ENCODE results near the gene CIAO2B. TPM values are rescaled to one million over a fixed set of nuclear protein-coding genes. Genes with fewer than 3 reads are reported as not detected.
"Not testable (repeated sequence)": the region's sequence is repeated elsewhere in the genome, so short reads cannot be mapped to it uniquely, and the experiment has no call there.

Gene CIAO2B
- total RNA-seq, 1 experiment from 2014 or later, result 147 TPM

DNA sequence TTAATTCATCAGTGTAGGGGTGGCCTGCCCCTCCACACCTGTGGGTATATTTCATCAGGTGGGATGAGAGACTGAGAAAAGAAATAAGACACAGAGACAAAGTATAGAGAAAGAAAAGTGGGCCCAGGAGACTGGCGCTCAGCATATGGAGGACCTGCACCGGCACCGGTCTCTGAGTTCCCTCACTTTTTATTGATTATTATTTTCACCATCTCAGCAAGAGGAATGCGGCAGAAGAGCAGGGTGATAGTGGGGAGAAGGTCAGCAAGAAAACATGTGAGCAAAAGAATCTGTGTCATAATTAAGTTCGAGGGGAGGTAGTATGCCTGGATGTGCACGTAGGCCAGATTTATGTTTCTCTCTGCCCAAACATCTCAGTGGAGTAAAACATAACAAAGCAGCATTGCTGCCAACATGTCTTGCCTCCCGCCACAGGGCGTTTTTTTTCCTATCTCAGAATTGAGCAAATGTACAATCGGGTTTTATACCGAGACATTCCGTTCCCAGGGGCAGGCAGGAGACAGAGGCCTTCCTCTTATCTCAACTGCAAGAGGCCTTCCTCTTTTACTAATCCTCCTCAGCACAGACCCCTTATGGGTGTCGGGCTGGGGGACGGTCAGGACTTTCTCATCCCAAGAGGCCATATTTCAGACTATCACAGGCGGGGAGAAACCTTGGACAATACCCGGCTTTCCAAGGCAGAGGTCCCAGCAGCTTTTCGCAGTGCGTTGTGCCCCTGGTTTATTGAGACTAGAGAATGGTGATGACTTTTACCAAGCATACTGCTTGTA is 21.4 kb upstream of the CIAO2B start:
- not testable (repeated sequence) for DNase-seq (ENCODE audit: low read depth)

GRCh38 chr16:66954097-66954659 is 20.0 kb upstream of the CIAO2B start:
- peak; percentile 74 for DNase-seq (ENCODE audit: low read depth)

DNA sequence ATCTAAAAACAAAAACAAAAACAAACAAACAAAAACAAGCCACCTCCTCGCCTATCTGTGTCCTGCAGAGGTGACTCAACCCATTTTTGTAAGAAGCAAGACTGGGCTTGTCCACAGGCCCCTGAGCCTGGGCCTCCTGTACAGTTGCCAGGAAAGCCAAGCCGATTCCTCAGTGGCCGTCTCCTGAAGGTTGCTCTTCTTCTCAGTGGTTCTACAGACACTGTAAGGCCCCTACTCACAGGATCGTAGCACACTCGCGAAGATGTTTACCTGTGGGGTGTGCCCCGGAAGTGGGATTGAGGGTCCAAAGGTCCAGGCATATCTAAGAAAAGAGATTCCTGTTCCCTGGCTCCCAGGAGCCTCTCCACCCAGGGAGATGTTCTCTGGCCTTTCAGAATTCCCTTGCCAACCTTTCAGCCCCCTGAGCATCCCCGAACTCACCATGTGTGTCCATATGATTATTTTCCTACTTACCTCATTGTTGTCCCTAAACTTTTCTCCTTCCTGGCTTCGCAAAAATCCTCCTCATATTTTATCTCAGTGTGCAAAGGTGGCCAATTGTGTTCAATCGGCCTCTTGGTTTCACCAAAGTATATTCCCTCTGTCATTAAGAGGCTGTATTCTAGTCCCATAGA is 19.4 kb upstream of the CIAO2B start:
- no peak for DNase-seq (ENCODE audit: low read depth)

DNA sequence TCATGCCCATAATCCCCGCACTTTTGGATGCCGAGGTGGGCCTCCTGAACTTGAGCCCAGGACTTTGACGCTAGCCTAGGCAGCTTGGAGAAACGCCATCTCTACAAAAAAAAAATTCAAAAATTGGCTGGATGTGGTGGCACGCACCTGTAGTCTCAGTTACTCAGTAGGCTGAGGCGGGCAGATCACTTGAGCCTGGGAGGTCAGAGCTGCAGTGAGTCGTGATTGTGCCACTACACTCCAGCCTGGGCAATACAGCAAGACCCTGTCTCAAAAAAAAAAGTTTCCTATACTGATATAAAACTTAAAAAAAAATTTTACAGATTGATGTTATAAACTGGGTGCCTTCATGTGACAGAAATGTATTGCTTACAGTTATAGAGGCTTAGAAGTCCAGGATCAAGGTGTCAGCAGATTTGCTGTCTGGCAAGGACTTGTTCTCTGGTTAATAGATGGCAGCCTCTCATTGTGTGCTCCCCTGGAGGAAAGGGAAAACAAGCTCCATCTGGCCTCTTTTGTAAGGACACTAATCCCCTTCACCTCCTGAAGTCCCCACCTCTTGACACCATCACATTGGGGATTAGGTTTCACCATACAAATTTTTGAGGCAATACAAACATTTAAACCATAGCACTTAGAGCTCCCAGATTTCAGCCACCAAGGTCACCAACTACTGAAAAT is 18.4 kb upstream of the CIAO2B start:
- DNase-seq (ENCODE audit: low read depth), result no peak

GRCh38 chr16:66950971-66951790 is 17.0 kb upstream of the CIAO2B start:
- peak; percentile 35 for DNase-seq (ENCODE audit: low read depth)

DNA sequence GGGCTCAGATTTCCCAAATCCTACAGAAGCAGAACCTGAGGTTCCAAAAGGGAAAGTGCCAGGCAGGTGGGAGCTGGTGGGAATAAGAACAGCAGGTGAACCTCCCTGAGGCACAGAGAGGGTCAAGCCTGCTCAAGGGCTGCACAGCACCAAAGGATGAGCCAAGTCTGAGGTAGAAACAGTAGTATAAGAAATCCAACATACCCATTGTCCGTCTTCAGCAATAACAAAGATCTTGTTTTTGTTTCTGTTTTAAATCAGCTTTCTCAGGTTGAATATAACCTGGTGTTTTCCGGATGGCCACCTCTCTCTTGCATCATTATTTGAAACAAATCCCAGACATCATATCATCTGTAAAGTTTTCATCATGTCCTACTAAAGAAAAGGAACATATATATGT is 16.2 kb upstream of the CIAO2B start:
- no peak for DNase-seq (ENCODE audit: low read depth)

GRCh38 chr16:66949472-66949871 is 15.3 kb upstream of the CIAO2B start:
- DNase-seq (ENCODE audit: low read depth), result no peak

DNA sequence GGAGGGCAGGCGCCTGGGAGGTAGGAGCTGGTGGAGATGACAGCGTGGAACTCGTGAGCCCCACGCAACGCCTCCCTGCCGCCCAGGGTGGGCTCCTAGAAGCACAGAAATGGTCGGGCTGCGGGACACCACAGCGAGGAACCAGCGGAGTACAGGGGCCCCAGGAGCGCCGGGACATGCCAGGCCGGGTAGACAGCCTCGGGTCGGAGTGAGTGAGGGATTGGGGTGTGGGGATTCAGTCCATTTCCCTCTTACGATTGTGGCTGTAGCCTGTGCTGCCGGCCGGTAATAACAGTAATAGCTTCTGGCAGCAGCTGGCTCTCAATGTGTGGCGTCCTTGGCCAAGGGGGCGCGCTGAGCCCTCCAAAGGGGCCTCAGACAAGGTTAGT is 14.6 kb upstream of the CIAO2B start:
- DNase-seq (ENCODE audit: low read depth), result no peak

DNA sequence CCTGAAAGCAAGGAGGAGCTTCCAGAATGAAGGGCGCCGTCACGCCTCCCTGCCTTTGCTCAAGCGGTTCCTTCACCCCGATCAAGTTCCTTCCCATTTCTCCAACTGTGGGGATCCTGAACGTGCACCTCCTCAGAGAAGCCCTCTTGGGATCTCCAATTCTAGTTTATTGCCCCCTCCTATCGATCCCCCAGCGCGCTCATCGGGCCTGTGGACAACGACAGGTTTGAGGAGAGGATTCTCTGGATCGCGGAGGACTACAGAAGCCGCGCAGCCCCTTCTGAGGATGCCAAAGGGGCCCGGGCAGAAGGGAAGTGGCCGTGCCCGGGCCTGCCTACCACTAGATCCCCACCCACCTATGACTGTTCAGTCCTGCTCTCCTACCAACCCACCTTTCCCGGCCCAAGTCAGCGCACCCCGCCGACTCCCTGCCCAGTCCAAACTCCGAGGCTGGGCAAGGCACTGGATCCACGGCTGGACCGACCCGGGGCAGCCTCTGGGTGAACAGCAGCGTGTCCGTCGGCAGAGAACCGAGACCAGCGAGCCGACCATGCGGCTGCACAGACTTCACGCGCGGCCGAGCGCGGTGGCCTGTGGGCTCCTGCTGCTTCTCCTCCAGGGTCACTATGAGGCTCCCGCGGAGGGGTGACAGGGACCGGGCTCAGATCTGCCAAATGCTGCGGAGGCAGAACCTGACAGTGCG is 14.1 kb upstream of the CIAO2B start:
- DNase-seq (ENCODE audit: low read depth), result no peak

GRCh38 chr16:66947302-66948065 is 13.3 kb upstream of the CIAO2B start:
- DNase-seq (ENCODE audit: low read depth), result peak; percentile 85

DNA sequence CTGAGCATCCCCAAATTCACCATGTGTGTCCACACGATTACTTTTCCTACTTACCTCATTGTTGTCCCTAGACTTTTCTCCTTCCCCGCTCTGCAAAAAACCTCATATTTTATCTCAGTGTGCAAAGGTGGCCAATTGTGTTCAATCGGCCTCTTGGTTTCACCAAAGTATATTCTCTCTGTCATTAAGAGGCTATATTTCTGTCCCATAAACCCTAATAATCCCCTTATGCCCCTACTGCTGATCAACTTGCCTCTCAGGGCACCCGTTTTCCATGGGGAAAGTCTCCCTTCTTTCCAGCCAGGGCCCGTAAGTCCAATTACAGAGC is 12.7 kb upstream of the CIAO2B start:
- DNase-seq (ENCODE audit: low read depth), result no peak

DNA sequence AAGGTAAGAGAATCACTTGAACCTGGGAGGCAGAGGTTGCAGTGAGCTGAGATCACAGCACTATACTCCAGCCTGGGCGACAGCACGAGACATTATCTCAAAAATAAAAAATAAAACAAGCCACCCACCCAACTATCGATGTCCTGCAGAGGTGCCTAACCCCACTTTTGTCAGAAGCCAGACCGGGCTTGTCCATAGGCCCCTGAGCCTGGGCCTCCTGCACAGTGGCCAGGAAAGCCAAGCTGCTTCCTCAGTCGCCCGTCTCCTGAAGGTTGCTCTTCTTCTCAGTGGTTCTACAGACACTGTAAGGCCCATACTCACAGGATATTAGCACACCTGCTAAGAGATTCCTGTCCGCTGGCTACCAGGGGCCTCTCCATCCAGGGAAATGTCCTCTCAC is 12.3 kb upstream of the CIAO2B start:
- no peak for DNase-seq (ENCODE audit: low read depth)

DNA sequence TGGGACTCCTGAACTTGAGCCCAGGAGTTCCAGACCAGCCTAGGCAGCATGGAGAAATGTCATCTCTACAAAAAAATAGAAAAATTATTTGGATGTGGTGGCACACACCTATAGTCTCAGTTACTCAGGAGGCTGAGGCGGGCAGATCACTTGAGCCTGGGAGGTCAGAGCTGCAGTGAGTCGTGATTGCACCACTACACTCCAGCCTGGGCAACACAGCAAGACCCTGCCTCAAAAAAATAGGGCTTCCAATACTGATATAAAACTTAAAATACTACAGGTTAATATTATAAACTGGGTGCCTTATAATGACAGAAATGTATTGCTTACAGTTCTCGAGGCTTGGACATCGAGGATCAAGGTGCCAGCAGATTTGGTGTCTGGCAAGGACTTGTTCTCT is 11.7 kb upstream of the CIAO2B start:
- no peak for DNase-seq (ENCODE audit: low read depth)

DNA sequence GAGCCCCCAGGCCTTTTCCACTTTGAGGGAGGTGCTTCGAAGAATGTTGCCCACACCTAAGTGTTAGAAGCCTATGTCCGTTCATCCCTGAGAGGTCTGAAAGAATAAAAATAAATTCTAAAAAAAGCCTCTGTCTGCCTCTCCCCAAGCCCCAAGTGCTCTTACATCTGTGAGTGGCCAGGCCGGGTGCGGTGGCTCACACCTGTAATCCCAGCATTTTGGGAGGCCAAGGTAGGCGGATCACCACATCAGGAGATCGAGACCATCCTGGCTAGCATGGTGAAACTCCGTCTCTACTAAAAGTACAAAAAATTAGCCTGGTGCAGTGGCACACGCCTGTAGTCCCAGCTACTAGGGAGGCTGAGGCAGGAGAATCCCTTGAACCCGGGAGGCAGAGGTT is 10.8 kb upstream of the CIAO2B start:
- DNase-seq (ENCODE audit: low read depth), result not testable (repeated sequence)

DNA sequence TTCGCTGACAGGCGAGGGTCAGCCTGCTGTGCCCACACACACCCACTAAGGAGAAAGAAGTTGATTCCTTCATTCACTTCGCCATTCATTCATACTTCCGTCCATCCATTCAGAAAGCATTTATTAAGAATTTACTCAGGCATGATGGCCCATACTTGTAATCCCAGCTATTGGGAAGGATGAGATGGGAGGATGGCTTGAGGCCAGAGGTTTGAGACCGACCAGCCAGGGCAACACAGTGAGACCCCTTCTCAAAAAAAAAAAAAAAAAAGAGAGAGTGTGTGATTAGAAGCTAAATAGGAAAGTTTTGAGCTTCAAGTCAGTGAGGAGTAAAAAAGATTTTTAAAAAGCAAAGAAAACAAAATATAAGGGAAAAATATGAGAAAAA is 9.8 kb upstream of the CIAO2B start:
- DNase-seq (ENCODE audit: low read depth), result no peak

DNA sequence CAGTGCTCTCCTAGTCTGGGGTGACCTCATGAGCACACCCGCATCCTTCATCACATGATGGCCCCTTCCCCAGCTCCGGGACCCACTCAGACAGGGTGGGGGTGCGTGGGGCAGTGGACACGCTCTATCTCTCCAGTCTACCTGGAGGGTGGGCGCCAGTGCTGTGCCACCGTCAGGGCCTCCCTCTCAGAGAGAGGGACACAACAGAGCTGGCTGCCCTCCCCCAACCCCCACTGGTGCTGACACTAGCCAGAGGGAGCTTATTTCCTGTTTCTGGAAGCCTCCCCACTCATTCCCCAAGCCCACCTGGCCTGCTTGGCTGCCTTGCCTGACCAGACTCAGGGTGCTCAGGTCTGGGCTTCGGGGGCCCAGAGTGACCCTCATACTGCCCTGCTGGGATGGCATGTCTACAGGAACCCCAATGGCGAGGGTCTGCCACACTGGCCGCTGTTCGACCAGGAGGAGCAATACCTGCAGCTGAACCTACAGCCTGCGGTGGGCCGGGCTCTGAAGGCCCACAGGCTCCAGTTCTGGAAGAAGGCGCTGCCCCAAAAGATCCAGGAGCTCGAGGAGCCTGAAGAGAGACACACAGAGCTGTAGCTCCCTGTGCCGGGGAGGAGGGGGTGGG is 9.3 kb upstream of the CIAO2B start:
- no peak for DNase-seq (ENCODE audit: low read depth)

DNA sequence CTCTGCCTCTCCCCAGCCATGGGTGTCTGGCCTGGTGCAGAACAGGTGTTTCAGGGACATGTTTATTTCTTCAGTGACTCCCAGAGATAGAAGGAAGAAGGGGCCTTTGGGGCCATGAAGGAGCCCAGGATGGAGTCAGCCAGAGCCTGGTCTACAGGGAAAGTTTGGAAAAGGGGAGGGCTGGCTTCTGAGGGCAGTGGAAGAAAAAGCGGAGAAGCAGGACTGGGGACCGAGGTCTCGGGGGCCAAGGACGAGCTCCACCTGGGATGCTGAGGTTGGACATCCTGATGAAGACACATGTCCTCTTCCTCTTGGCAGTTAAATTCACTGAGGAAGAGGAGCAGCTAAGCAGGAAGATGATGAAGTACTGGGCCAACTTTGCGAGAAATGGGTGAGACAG is 8.8 kb upstream of the CIAO2B start:
- DNase-seq (ENCODE audit: low read depth), result no peak

DNA sequence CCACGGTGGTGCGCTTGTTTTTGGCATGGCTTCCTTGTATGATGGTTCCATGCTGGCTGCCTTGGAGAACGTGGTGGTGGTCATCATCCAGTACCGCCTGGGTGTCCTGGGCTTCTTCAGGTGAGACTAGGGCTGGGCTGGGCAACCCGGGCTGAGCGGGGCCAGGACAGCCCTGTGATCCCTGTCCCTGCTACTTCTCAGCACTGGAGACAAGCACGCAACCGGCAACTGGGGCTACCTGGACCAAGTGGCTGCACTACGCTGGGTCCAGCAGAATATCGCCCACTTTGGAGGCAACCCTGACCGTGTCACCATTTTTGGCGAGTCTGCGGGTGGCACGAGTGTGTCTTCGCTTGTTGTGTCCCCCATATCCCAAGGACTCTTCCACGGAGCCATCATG is 6.0 kb upstream of the CIAO2B start:
- no peak for DNase-seq (ENCODE audit: low read depth)

DNA sequence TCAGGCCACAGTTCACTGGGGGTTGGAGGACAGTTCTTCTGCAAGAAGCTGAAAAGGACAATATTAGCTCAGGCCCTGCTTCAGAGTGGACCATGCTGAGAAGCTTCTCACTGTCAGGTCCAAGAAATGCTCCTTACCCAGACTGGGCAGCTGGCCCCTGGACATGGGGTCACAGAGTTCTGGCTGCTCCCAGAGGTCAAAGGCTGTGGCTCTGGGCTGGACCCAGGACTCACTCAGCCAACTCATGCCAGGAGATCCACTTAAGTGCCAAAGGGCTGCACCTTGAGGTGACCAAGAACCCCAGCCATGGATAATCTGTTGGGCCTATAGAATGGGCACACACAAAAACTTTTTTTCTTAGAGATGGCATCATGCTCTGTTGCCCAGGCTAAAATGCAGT is 5.2 kb upstream of the CIAO2B start:
- no peak for DNase-seq (ENCODE audit: low read depth)

Data from LHCN-M2 (cell line).